ENCODE measurements around the gene SNX1.

GRCh38 chr15:64112073-64112772, 16.4 kb downstream of the SNX1 start:
- no peak for TF ChIP-seq CTCF (IDR thresholded peaks at IDR 0.05; ENCODE audit: poor library complexity, severe bottlenecking)
- no peak for TF ChIP-seq POLR2AphosphoS5 (IDR thresholded peaks at IDR 0.05)
- no peak for TF ChIP-seq EP300 (conservative IDR thresholded peaks at IDR 0.05; ENCODE audit: poor library complexity, severe bottlenecking)
- no peak for TF ChIP-seq TAF1 (IDR thresholded peaks at IDR 0.05; ENCODE audit: low read depth)
- TF ChIP-seq REST (IDR thresholded peaks at IDR 0.05; ENCODE audit: borderline replicate concordance) = no peak
- TF ChIP-seq EZH2 (IDR thresholded peaks at IDR 0.05; ENCODE audit: borderline replicate concordance, insufficient read depth, low read length, poor library complexity, severe bottlenecking) = no peak
